Mesenchymal stem cell (in vitro differentiated cells and primary cell): ENCODE measurements around the gene BOC.
A peak's percentile ranks its signal among the peaks of the same experiment; 100 is the strongest.

Source experiments
- DNase-seq: peaks from one replicate; pipeline ENCODE4 v3.0.0-alpha.2; 2013
- H2AFZ ChIP-seq: one replicate; pipeline ENCODE4 v1.6.1; 2013; ENCODE audit warnings: low read depth, mild to moderate bottlenecking, control low read depth, inconsistent platforms, low read length, moderate library complexity
- H2AK5ac ChIP-seq: 2 replicates; pipeline ENCODE4 v1.6.1; 2013; ENCODE audit warnings: low read length, moderate library complexity, mild to moderate bottlenecking, inconsistent platforms; ENCODE audit not compliant: severe bottlenecking
- H2BK120ac ChIP-seq: one replicate; pipeline ENCODE4 v1.6.1; 2013; ENCODE audit warnings: low read depth, mild to moderate bottlenecking, inconsistent platforms, low read length, moderate library complexity
- H2BK12ac ChIP-seq, 2 experiments: one replicate each; pipeline ENCODE4 v1.6.1; 2013; ENCODE audit warnings: inconsistent platforms in 2 of 2, low read length in 2 of 2, mild to moderate bottlenecking in 2 of 2, moderate library complexity in 2 of 2, control low read depth in 1 of 2
- H2BK15ac ChIP-seq: one replicate; pipeline ENCODE4 v1.6.1; 2013; ENCODE audit warnings: mild to moderate bottlenecking, low read depth, inconsistent platforms; ENCODE audit not compliant: poor library complexity, severe bottlenecking
- H2BK5ac ChIP-seq: 2 replicates; pipeline ENCODE4 v1.6.1; 2013; ENCODE audit warnings: low read depth, mild to moderate bottlenecking, low read length, control low read depth, inconsistent platforms; ENCODE audit not compliant: poor library complexity, severe bottlenecking
- H3K14ac ChIP-seq, 2 experiments: one replicate each; pipeline ENCODE4 v1.6.1; 2013; ENCODE audit warnings: inconsistent platforms in 2 of 2, low read length in 2 of 2, control low read depth in 1 of 2, mild to moderate bottlenecking in 1 of 2, moderate library complexity in 1 of 2
- H3K18ac ChIP-seq, 2 experiments: one replicate each; pipeline ENCODE4 v1.6.1; 2013; ENCODE audit warnings: inconsistent platforms in 2 of 2, low read length in 2 of 2, control low read depth in 1 of 2, low read depth in 1 of 2, mild to moderate bottlenecking in 1 of 2
- H3K23ac ChIP-seq, 2 experiments: one replicate each; pipeline ENCODE4 v1.6.1; 2013; ENCODE audit warnings: inconsistent platforms in 2 of 2, low read length in 2 of 2, mild to moderate bottlenecking in 2 of 2, moderate library complexity in 2 of 2, control low read depth in 1 of 2
- H3K27ac ChIP-seq: 2 replicates; pipeline ENCODE4 v1.5.1; 2013; ENCODE audit warnings: mild to moderate bottlenecking, moderate library complexity, low read length, control low read depth, inconsistent platforms; ENCODE audit not compliant: poor library complexity, severe bottlenecking
- H3K27me3 ChIP-seq, 2 experiments: 2 replicates each; pipeline versions ENCODE4 v1.6.1 to v1.7.0; 2013; ENCODE audit warnings: low read length in 2 of 2, mild to moderate bottlenecking in 2 of 2, moderate library complexity in 2 of 2, control low read depth in 1 of 2, inconsistent platforms in 1 of 2; ENCODE audit not compliant: control insufficient read depth in 1 of 2, insufficient read depth in 1 of 2
- H3K36me3 ChIP-seq, 2 experiments: 2 replicates each; pipeline versions ENCODE4 v1.6.1 to v1.7.0; 2013; ENCODE audit warnings: low read length in 2 of 2, control low read depth in 1 of 2, inconsistent platforms in 1 of 2, low read depth in 1 of 2, mild to moderate bottlenecking in 1 of 2; ENCODE audit not compliant: insufficient read depth in 2 of 2, control insufficient read depth in 1 of 2
- H3K4ac ChIP-seq, 2 experiments: one replicate each; pipeline ENCODE4 v1.6.1; 2013; ENCODE audit warnings: inconsistent platforms in 2 of 2, low read length in 2 of 2, mild to moderate bottlenecking in 2 of 2, moderate library complexity in 2 of 2, control low read depth in 1 of 2, low read depth in 1 of 2
- H3K4me1 ChIP-seq: 2 replicates; pipeline ENCODE4 v1.6.1; 2013; ENCODE audit warnings: low read depth, low read length, control low read depth; ENCODE audit not compliant: control insufficient read depth, insufficient read depth
- H3K4me2 ChIP-seq: 2 replicates; pipeline ENCODE4 v1.6.1; 2013; ENCODE audit warnings: low read length, mild to moderate bottlenecking, inconsistent platforms; ENCODE audit not compliant: poor library complexity, severe bottlenecking
- H3K4me3 ChIP-seq, 2 experiments: 2 replicates each; pipeline versions ENCODE4 v1.5.1 to v1.7.0; 2013; ENCODE audit warnings: low read length in 2 of 2, mild to moderate bottlenecking in 2 of 2, control low read depth in 1 of 2, low read depth in 1 of 2; ENCODE audit not compliant: insufficient read depth in 1 of 2
- H3K79me1 ChIP-seq: replicated peaks from 2 replicates; pipeline ENCODE4 v1.6.1; 2013; ENCODE audit warnings: mild to moderate bottlenecking, control low read depth, low read length, inconsistent platforms; ENCODE audit not compliant: poor library complexity, severe bottlenecking
- H3K9ac ChIP-seq: 2 replicates; pipeline ENCODE4 v1.7.0; 2013; ENCODE audit warnings: mild to moderate bottlenecking, low read length, moderate library complexity
- H3K9me3 ChIP-seq: 2 replicates; pipeline ENCODE4 v1.7.0; 2013; ENCODE audit warnings: mild to moderate bottlenecking, low read length; ENCODE audit not compliant: control insufficient read depth
- H4K8ac ChIP-seq: one replicate; pipeline ENCODE4 v1.6.1; 2013; ENCODE audit warnings: inconsistent platforms, mild to moderate bottlenecking, low read length, moderate library complexity
- H4K91ac ChIP-seq: one replicate; pipeline ENCODE4 v1.6.1; 2013; ENCODE audit warnings: mild to moderate bottlenecking, low read length, inconsistent platforms
- WGBS: methylation state at CpG from one replicate; pipeline ENCODE4 v1.1.7; 2013; ENCODE audit warnings: mixed read lengths; 5-methylcytosine and 5-hydroxymethylcytosine counted together

Gene BOC

DNA sequence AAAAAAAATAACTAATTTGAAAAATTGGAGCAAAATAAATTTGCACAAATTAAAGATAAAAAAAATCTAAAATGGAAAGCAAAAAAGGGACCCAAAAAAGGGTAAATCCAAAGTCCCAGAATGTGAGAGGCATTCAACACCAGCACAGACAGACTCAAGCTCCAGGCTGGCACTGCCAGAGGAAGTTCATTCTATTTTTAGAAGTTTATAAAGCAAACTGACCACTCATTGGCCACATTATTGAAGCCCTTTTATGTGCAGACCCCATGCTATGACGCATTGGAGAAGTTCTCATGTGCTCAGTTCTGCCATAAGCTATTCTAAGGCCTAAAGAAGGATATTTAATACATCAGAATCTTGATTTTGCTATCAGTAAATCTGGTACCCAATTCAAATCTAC, 17.6 kb upstream of the BOC start:
- Histone ChIP-seq H3K9ac (no peak overlapping the region), H3K14ac (no peak overlapping the region), H3K4me3 (no peak overlapping the region), H2BK5ac (no peak overlapping the region), H2BK12ac (no peak overlapping the region), H4K91ac (no peak overlapping the region), H3K36me3 (no peaks in the 10 kb centered on the region), H2BK15ac (no peak overlapping the region), H2AFZ (no peak overlapping the region), H3K18ac (no peak overlapping the region), H3K23ac (no peak overlapping the region), H2AK5ac (no peak overlapping the region), H3K4ac (no peak overlapping the region), H3K9me3 (peaks cover 5% of the 10 kb centered on the region), H4K8ac (no peak overlapping the region), H3K27me3 (no peaks in the 10 kb centered on the region), H2BK120ac (no peak overlapping the region), H3K27ac (no peak overlapping the region), H3K4me1 (peaks cover 3% of the 10 kb centered on the region), H3K4me2 (no peak overlapping the region), H3K79me1 (no peaks in the 10 kb centered on the region)
- 60% methylated on average over 1 of the region's 1 CpG for WGBS
- peak; percentile 10 for DNase-seq

GRCh38 chr3:113194823-113195401, 16.4 kb upstream of the BOC start:
- no peak overlapping the region for H3K23ac ChIP-seq
- H2AK5ac ChIP-seq: no peak overlapping the region
- H3K4me3 ChIP-seq: no peak overlapping the region
- H4K91ac ChIP-seq: no peak overlapping the region
- peak overlapping the region; percentile 11 to 19 for H3K18ac ChIP-seq
- H3K4ac ChIP-seq: peak overlapping the region in 1 of 2 experiments; percentile 7
- H2BK120ac ChIP-seq: no peak overlapping the region
- peak overlapping the region; percentile 12 for H2BK15ac ChIP-seq
- no peaks in the 10 kb centered on the region for H3K9me3 ChIP-seq
- H3K27ac ChIP-seq: no peak overlapping the region
- peak; percentile 36 for DNase-seq
- no peak overlapping the region for H3K9ac ChIP-seq
- H2AFZ ChIP-seq: no peak overlapping the region
- no peaks in the 10 kb centered on the region for H3K36me3 ChIP-seq
- no peaks in the 10 kb centered on the region for H3K27me3 ChIP-seq
- 91% methylated on average over 4 of the region's 4 CpGs for WGBS
- H3K4me1 ChIP-seq: peaks cover 3% of the 10 kb centered on the region
- peak overlapping the region in 1 of 2 experiments; percentile 15 for H2BK12ac ChIP-seq
- no peak overlapping the region for H2BK5ac ChIP-seq
- no peak overlapping the region for H3K4me2 ChIP-seq
- H4K8ac ChIP-seq: no peak overlapping the region
- no peak overlapping the region for H3K14ac ChIP-seq
- H3K79me1 ChIP-seq: no peaks in the 10 kb centered on the region

- H2BK15ac ChIP-seq: peak overlapping the region; percentile 12
- H3K14ac ChIP-seq: no peak overlapping the region
- H4K91ac ChIP-seq: peak overlapping the region; percentile 35
- no peak overlapping the region for H3K4me2 ChIP-seq
- no peak for DNase-seq
- no peaks in the 10 kb centered on the region for H3K36me3 ChIP-seq
- no peaks in the 10 kb centered on the region for H3K79me1 ChIP-seq
- H3K9me3 ChIP-seq: no peaks in the 10 kb centered on the region
- no peak overlapping the region for H2AFZ ChIP-seq
- no peak overlapping the region for H3K18ac ChIP-seq
- H4K8ac ChIP-seq: no peak overlapping the region
- H3K4me3 ChIP-seq: no peak overlapping the region
- no peaks in the 10 kb centered on the region for H3K4me1 ChIP-seq
- no peak overlapping the region for H2BK12ac ChIP-seq
- H3K9ac ChIP-seq: no peak overlapping the region
- H2BK5ac ChIP-seq: no peak overlapping the region
- H3K23ac ChIP-seq: no peak overlapping the region
- H3K27ac ChIP-seq: no peak overlapping the region
- no peak overlapping the region for H3K4ac ChIP-seq
- H2AK5ac ChIP-seq: no peak overlapping the region
- no peak overlapping the region for H2BK120ac ChIP-seq
- H3K27me3 ChIP-seq: no peaks in the 10 kb centered on the region
These were observed 11.0 kb upstream of the BOC start for GRCh38 chr3:113200351-113200750.

DNA sequence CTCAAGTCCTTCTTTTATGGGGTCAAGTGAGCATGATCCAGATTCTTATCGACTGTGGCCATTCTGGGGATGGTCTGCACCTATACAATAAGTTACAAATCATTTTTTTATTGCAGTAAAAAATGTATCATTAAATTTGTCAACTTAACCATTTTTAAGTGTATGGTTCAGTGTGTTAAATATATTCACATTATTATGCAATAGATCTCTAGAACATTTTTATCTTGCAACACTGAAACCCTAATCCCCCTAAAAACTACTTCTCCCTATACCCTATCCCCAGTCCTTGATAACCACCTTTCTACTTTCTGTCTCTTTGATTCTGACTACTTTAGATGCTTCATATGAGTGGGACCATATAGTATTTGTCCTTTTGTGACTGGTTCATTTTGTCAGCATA, 10.4 kb upstream of the BOC start:
- H3K36me3 ChIP-seq: no peaks in the 10 kb centered on the region
- H2BK15ac ChIP-seq: no peak overlapping the region
- no peak overlapping the region for H3K4ac ChIP-seq
- 100% methylated on average over 1 of the region's 1 CpG for WGBS
- no peak overlapping the region for H2AK5ac ChIP-seq
- no peaks in the 10 kb centered on the region for H3K79me1 ChIP-seq
- H2AFZ ChIP-seq: no peak overlapping the region
- no peaks in the 10 kb centered on the region for H3K4me1 ChIP-seq
- no peak overlapping the region for H4K91ac ChIP-seq
- H3K27ac ChIP-seq: no peak overlapping the region
- H3K14ac ChIP-seq: no peak overlapping the region
- H4K8ac ChIP-seq: no peak overlapping the region
- no peak overlapping the region for H2BK12ac ChIP-seq
- DNase-seq: no peak
- H3K23ac ChIP-seq: no peak overlapping the region
- H3K27me3 ChIP-seq: no peaks in the 10 kb centered on the region
- no peak overlapping the region for H2BK120ac ChIP-seq
- no peaks in the 10 kb centered on the region for H3K9me3 ChIP-seq
- H3K4me3 ChIP-seq: no peak overlapping the region
- H3K18ac ChIP-seq: no peak overlapping the region
- no peak overlapping the region for H2BK5ac ChIP-seq
- no peak overlapping the region for H3K4me2 ChIP-seq
- no peak overlapping the region for H3K9ac ChIP-seq
